MCF 10A (cell line): ENCODE measurements around the gene RFC5. TPM values are rescaled to one million over a fixed set of nuclear protein-coding genes. Genes with fewer than 3 reads are reported as not detected.

Source experiments
- BruUV-seq: library from RNA; stranded (reverse); fragments of 400-500 nt; replicated peaks from 2 replicates; lab custom pipeline; 2021; lab: Mats Ljungman, UMichigan
- CTCF ChIA-PET: fragments of 300-600 bp; sonication (Branson Sonifier 250); formaldehyde crosslinking; extraction: SDS; loops from one replicate; lab custom pipeline; 2021; ENCODE audit warnings: antibody characterized with exemption, inconsistent platforms; lab: Yijun Ruan, JAX
- POLR2A ChIA-PET: fragments of 300-600, 350-650 bp; sonication (Branson Sonifier 250); formaldehyde crosslinking; extraction: SDS; loops from one replicate; lab custom pipeline; 2020; ENCODE audit warnings: antibody characterized with exemption, inconsistent platforms; lab: Yijun Ruan, JAX
- DNase-seq: peaks from one replicate; pipeline ENCODE4 v3.0.0-alpha.2; 2018; ENCODE audit not compliant: unreplicated experiment
- H3K27ac Mint-ChIP-seq: one replicate; pipeline ENCODE4 v1.8.0; 2022; ENCODE audit warnings: mild to moderate bottlenecking, low read depth, mixed read lengths; ENCODE audit not compliant: unreplicated experiment
- H3K27me3 Mint-ChIP-seq: one replicate; pipeline ENCODE4 v1.8.0; 2022; ENCODE audit warnings: mixed read lengths; ENCODE audit not compliant: insufficient read depth, unreplicated experiment
- H3K36me3 Mint-ChIP-seq: one replicate; pipeline ENCODE4 v1.8.0; 2022; ENCODE audit warnings: mild to moderate bottlenecking, moderate library complexity, mixed read lengths; ENCODE audit not compliant: insufficient read depth, unreplicated experiment
- H3K4me1 Mint-ChIP-seq: one replicate; pipeline ENCODE4 v1.8.0; 2022; ENCODE audit warnings: mixed read lengths; ENCODE audit not compliant: insufficient read depth, unreplicated experiment
- H3K4me3 Mint-ChIP-seq: one replicate; pipeline ENCODE4 v1.8.0; 2022; ENCODE audit warnings: mild to moderate bottlenecking, moderate library complexity, mixed read lengths; ENCODE audit not compliant: unreplicated experiment
- H3K9me3 Mint-ChIP-seq: one replicate; pipeline ENCODE4 v1.8.0; 2022; ENCODE audit warnings: mixed read lengths; ENCODE audit not compliant: unreplicated experiment
- intact Hi-C: fragments of 100-400 bp; cut with micrococcal nuclease; formaldehyde crosslinking; loops from 2 replicates; pipeline ENCODE4 v1.14.1; 2022
- total RNA-seq: library from RNA; stranded (reverse); gene quantifications from 2 replicates; pipeline ENCODE4 v1.2.3, GENCODE V29; 2022
- TF ChIP-seq, protein P1 (sequence below): fragments of 200-600 bp; IDR thresholded peaks from one replicate; pipeline ENCODE4 v1.8.0; 2022; ENCODE audit warnings: antibody characterized with exemption, mild to moderate bottlenecking; ENCODE audit not compliant: unreplicated experiment

Gene RFC5
- total RNA-seq, 1 experiment from 2014 or later, result 13.9 TPM

DNA sequence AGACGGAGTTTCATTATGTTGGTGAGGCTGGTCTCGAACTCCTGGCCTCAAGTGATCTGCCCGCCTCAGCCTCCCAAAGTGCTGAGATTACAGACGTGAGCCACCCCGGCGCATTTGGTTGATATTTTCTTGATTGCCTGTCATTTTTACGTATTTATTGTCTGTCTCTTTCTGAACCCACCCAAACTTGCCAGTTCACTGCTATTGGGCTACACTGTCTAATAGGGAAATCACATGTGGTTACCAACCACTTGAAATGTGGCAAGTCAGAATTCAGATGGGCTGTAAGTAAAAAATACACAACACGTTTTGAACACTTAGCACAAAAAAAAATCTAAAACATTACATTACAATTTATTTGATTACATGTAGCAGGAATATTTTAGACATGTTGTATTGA is 42.4 kb downstream of the RFC5 start:
- TF ChIP-seq, protein P1, sequence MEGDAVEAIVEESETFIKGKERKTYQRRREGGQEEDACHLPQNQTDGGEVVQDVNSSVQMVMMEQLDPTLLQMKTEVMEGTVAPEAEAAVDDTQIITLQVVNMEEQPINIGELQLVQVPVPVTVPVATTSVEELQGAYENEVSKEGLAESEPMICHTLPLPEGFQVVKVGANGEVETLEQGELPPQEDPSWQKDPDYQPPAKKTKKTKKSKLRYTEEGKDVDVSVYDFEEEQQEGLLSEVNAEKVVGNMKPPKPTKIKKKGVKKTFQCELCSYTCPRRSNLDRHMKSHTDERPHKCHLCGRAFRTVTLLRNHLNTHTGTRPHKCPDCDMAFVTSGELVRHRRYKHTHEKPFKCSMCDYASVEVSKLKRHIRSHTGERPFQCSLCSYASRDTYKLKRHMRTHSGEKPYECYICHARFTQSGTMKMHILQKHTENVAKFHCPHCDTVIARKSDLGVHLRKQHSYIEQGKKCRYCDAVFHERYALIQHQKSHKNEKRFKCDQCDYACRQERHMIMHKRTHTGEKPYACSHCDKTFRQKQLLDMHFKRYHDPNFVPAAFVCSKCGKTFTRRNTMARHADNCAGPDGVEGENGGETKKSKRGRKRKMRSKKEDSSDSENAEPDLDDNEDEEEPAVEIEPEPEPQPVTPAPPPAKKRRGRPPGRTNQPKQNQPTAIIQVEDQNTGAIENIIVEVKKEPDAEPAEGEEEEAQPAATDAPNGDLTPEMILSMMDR, result no peak
- DNase-seq, result no peak
- Mint-ChIP-seq H3K4me1 (peaks cover 27% of the 10 kb centered on the region), H3K27me3 (no peaks in the 10 kb centered on the region), H3K9me3 (no peaks in the 10 kb centered on the region), H3K4me3 (no peak overlapping the region), H3K36me3 (peaks cover 18% of the 10 kb centered on the region), H3K27ac (peak overlapping the region; percentile 93)
- intact Hi-C loops, result no loop called here
- no TSS peak for BruUV-seq
- CTCF ChIA-PET, result interaction anchor here (1.1 to 1.3 kb wide), 2 partner anchors 184 to 317 kb away, joined by 4 to 7 read pairs; partner anchors contain the start of gene SUDS3
- POLR2A ChIA-PET, result interaction anchor here (1.7 to 6.6 kb wide), 3 partner anchors 41 to 77 kb away, joined by 3 to 49 read pairs (median 23); partner anchors contain the start of genes PEBP1 and VSIG10

DNA sequence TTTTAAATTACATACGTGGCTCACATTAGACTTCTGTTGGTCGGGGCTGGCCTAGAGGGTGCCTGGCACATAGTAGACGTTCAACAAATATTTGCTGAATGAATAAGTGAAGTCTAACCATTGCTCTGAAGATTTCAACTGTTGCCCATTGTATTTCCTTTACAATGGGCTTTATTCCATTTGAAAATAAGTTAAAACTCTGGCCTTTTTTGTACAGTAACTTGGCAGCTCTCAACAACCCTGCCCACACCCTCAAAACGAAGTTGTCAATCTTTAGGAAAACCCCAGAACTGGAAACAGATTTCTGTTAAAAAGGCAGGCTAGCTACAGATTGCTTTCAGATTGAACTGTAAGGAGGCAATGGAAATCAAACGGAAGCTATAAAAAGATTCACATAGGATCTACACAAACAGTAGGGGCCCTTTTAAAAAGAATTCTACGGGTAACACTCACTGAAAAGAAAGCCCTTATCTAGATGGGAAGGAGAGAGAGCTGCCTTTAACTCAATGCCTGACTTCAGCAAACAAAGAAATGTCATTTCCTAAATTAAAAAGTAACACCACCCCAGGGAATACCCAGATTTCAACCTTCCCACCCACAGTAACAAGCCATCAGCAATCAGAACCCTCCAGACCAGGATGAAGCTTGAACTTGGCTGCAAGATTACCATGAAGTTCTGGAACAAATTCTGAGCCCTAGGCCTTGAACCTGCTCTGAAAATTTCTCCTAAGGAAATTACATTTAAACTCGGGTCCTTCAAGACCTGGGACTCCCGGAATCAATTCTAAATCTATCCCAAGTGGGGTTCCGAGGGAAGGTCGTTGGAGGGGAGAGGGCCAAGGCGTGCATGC is 43.1 kb downstream of the RFC5 start:
- DNase-seq, result no peak
- POLR2A ChIA-PET, result interaction anchor here (0.7 to 6.6 kb wide), 5 partner anchors 23 to 317 kb away, joined by 3 to 49 read pairs (median 5); partner anchors contain the start of genes PEBP1, SUDS3 and VSIG10
- Mint-ChIP-seq H3K4me3 (peak overlapping the region; percentile 89), H3K27me3 (no peaks in the 10 kb centered on the region), H3K4me1 (peaks cover 27% of the 10 kb centered on the region), H3K9me3 (no peaks in the 10 kb centered on the region), H3K36me3 (peaks cover 18% of the 10 kb centered on the region), H3K27ac (peak overlapping the region; percentile 93)
- TF ChIP-seq, protein P1, result no peak
- CTCF ChIA-PET, result interaction anchor here (0.8 to 1.3 kb wide), 3 partner anchors 184 to 317 kb away, joined by 3 to 7 read pairs (median 4); partner anchors contain the start of gene SUDS3
- BruUV-seq, result TSS peak; percentile 39
- intact Hi-C loops, result loop anchor here (2.0 to 5.0 kb wide), 3 partner anchors 43 to 318 kb away; partner anchors contain the start of genes RFC5 and SUDS3

DNA sequence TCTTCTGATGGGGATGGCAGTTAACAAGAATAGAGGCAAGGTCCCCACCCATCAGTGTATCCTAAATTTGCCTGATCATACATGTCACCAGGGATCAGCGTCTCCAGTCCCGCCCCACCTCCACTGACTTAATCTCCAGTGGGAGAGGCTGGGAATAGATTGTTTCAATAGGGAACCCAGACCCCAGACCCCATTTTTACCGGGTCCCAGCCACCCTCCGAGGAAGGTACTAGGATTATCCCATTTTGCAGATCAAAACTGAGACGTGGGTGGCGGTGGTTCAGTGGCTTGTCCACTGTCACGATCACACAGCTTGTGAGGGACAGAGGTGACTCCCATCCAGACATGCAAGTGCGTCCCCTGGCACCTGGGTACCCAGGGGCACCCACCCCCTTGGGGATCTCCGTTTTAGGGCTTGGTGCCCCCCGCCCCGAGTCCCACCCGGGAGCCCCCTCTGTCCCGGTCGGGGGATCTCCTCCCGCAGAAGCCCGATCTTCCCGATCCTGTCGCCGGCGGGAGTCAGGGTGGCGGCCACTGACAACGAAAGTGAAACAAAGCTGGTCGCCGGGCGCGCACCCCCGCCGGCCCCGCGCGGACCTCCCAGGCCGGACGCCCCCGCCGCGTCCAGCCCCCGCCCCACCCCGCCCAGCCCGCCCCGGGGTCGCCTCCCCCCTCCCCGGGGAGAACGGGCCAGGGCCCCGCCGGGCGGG is 44.0 kb downstream of the RFC5 start:
- intact Hi-C loops, result loop anchor here (1.0 to 5.0 kb wide), 4 partner anchors 8 to 317 kb away; partner anchors contain the start of genes RFC5 and SUDS3
- ChIA-PET POLR2A (interaction anchor here (0.7 to 6.6 kb wide), 8 partner anchors 7 to 895 kb away, joined by 3 to 49 read pairs (median 5); partner anchors contain the start of genes PEBP1, RFC5, SUDS3 and VSIG10), CTCF (interaction anchor here (0.8 to 1.6 kb wide), 3 partner anchors 20 to 210 kb away, joined by 3 to 4 read pairs (median 3); no protein-coding TSS in a partner anchor)
- Mint-ChIP-seq H3K9me3 (no peaks in the 10 kb centered on the region), H3K36me3 (peaks cover 18% of the 10 kb centered on the region), H3K27ac (peak overlapping the region; percentile 93), H3K4me3 (peak overlapping the region; percentile 89), H3K4me1 (peaks cover 27% of the 10 kb centered on the region), H3K27me3 (no peaks in the 10 kb centered on the region)
- no TSS peak for BruUV-seq
- DNase-seq, result no peak
- TF ChIP-seq, protein P1, result no peak
